HepG2 (cell line): ENCODE measurements around the gene SPTBN2. TPM values are rescaled to one million over a fixed set of nuclear protein-coding genes. Genes with fewer than 3 reads are reported as not detected.

Experiments
- ATF5 ChIP-seq: sonication (generic); formaldehyde crosslinking; IDR thresholded peaks from 2 replicates; pipeline ENCODE4 v1.4.0; 2020; ENCODE audit warnings: mild to moderate bottlenecking, low read depth, missing genetic modification reagents
- BCL3 ChIP-seq: sonication (generic); formaldehyde crosslinking; IDR thresholded peaks from 2 replicates; pipeline ENCODE4 v1.5.1; 2020; ENCODE audit warnings: mild to moderate bottlenecking, missing genetic modification reagents, moderate library complexity
- ELF4 ChIP-seq: sonication (generic); formaldehyde crosslinking; IDR thresholded peaks from 2 replicates; pipeline ENCODE4 v1.5.0; 2020; ENCODE audit warnings: missing genetic modification reagents, mild to moderate bottlenecking, moderate library complexity, borderline replicate concordance
- FOXO1 ChIP-seq: sonication (generic); formaldehyde crosslinking; IDR thresholded peaks from 2 replicates; pipeline ENCODE4 v1.4.0; 2020; ENCODE audit warnings: missing genetic modification reagents
- KDM2A ChIP-seq: sonication (generic); formaldehyde crosslinking; IDR thresholded peaks from 2 replicates; pipeline ENCODE4 v1.4.0; 2020; ENCODE audit warnings: low read depth, missing genetic modification reagents, borderline replicate concordance
- MED8 ChIP-seq: sonication (generic); formaldehyde crosslinking; IDR thresholded peaks from 2 replicates; pipeline ENCODE4 v1.8.1; 2023; ENCODE audit warnings: mild to moderate bottlenecking, missing genetic modification reagents; ENCODE audit not compliant: insufficient replicate concordance
- MIER2 ChIP-seq: IDR thresholded peaks from 2 replicates; pipeline ENCODE4 v1.6.1; 2016; ENCODE audit warnings: missing biosample characterization, missing genetic modification reagents
- PAXIP1 ChIP-seq: sonication (generic); formaldehyde crosslinking; conservative IDR thresholded peaks from 2 replicates; pipeline ENCODE4 v1.4.0; 2020; ENCODE audit warnings: mild to moderate bottlenecking, missing genetic modification reagents, moderate library complexity
- PHB2 ChIP-seq: fragments of 450-650 bp; IDR thresholded peaks from 2 replicates; pipeline ENCODE4 v1.6.1; 2018; ENCODE audit not compliant: partially characterized antibody
- POLR2AphosphoS2 ChIP-seq: IDR thresholded peaks from 2 replicates; pipeline ENCODE4 v1.6.1; 2011; ENCODE audit warnings: low read depth, low read length, improper control_type of control experiment
- RARA ChIP-seq: IDR thresholded peaks from 2 replicates; pipeline ENCODE4 v1.6.1; 2016; ENCODE audit warnings: missing genetic modification reagents, missing compliant biosample characterization
- RBM22 ChIP-seq: fragments of 200-400 bp; formaldehyde crosslinking; optimal IDR thresholded peaks from 2 replicates; pipeline ENCODE3; 2017; ENCODE audit warnings: mild to moderate bottlenecking, low read length, moderate library complexity
- SIN3A ChIP-seq: IDR thresholded peaks from 2 replicates; pipeline ENCODE4 v1.6.1; 2011; ENCODE audit warnings: low read depth, mild to moderate bottlenecking, control low read depth, low read length, borderline replicate concordance
- SMAD9 ChIP-seq: sonication (generic); formaldehyde crosslinking; IDR thresholded peaks from 2 replicates; pipeline ENCODE4 v1.5.1; 2020; ENCODE audit warnings: mild to moderate bottlenecking, missing genetic modification reagents
- SRSF4 ChIP-seq: fragments of 200-400 bp; formaldehyde crosslinking; IDR thresholded peaks from one replicate; pipeline ENCODE4 v1.6.1; 2018; ENCODE audit warnings: mild to moderate bottlenecking, low read depth, low read length, moderate library complexity; ENCODE audit not compliant: poor library complexity, severe bottlenecking
- ZBTB49 ChIP-seq: sonication (generic); formaldehyde crosslinking; IDR thresholded peaks from 2 replicates; pipeline ENCODE4 v1.4.0; 2020; ENCODE audit warnings: missing genetic modification reagents, borderline replicate concordance
- ZFP62 ChIP-seq: sonication (generic); formaldehyde crosslinking; IDR thresholded peaks from 2 replicates; pipeline ENCODE4 v1.4.0; 2020; ENCODE audit warnings: missing genetic modification reagents
- ZNF44 ChIP-seq: sonication (generic); formaldehyde crosslinking; IDR thresholded peaks from 2 replicates; pipeline ENCODE4 v1.5.1; 2020; ENCODE audit warnings: mild to moderate bottlenecking, missing genetic modification reagents
- ZNF619 ChIP-seq: sonication (generic); formaldehyde crosslinking; IDR thresholded peaks from 2 replicates; pipeline ENCODE4 v1.4.0; 2020; ENCODE audit warnings: mild to moderate bottlenecking, missing genetic modification reagents
- ZNF766 ChIP-seq: sonication (generic); formaldehyde crosslinking; IDR thresholded peaks from 2 replicates; pipeline ENCODE4 v1.5.0; 2020; ENCODE audit warnings: missing genetic modification reagents, borderline replicate concordance
- polyA plus RNA-seq, 8 experiments: library from polyadenylated mRNA; depleted of rRNA in 3 of 8; stranded (reverse) in 7 of 8; unstranded in 1 of 8; fragments of >200 nt; fragmentation: Illumina TruSeq in 4 of 8; extraction: Trizol in 4 of 8; gene quantifications; 2 replicates each; pipeline versions ENCODE4 v1.2.1 to v1.2.3, GENCODE V29; 2011 to 2016; ENCODE audit warnings: low read depth in 4 of 8, missing spikeins in 1 of 8, mixed read lengths in 1 of 8; ENCODE audit not compliant: insufficient read depth in 1 of 8
- total RNA-seq, 5 experiments: library from RNA; depleted of rRNA; stranded (reverse); fragments of >200 nt; fragmentation: Illumina TruSeq; extraction: Trizol; gene quantifications; 2 replicates each; pipeline ENCODE4 v1.2.3, GENCODE V29; 2016; ENCODE audit warnings: low read depth in 1 of 5

The SPTBN2 gene
- total and polyA plus RNA-seq, 2 of the 13 experiments (the other 11 are each of a cell fraction or from before 2014, with no cell fraction given), result 0.65 to 4.0 TPM

GRCh38 chr11:66694732-66695207 is 34.2 kb downstream of the SPTBN2 start (continued):
- TF ChIP-seq BCL3 (0 out of 2 replicates have a peak, but pooled peaks have one; percentile 54), ELF4 (no peak), ZNF44 (CRISPR knock-in tag) (no peak; the same call in 1 of the 2 replicates), ZBTB49 (CRISPR knock-in tag) (no peak; the same call in 1 of the 2 replicates), ZFP62 (CRISPR knock-in tag) (no peak), ZNF619 (CRISPR knock-in tag) (peak; percentile 50; the same call in 1 of the 2 replicates), PAXIP1 (CRISPR knock-in tag) (peak; percentile 38; the same call in 1 of the 2 replicates), KDM2A (CRISPR knock-in tag) (peak; percentile 71; the same call in 1 of the 2 replicates), ATF5 (CRISPR knock-in tag) (peak; percentile 68; the same call in 1 of the 2 replicates), MIER2 (CRISPR knock-in tag) (peak; percentile 82), RARA (CRISPR knock-in tag) (peak; percentile 19; the same call in 1 of the 2 replicates), RBM22 (no peak), SMAD9 (CRISPR knock-in tag) (no peak), SRSF4 (no peak), MED8 (CRISPR knock-in tag) (no peak), ZNF766 (CRISPR knock-in tag) (0 out of 2 replicates have a peak, but pooled peaks have one; percentile 48), FOXO1 (CRISPR knock-in tag) (peak; percentile 71), SIN3A (no peak), POLR2AphosphoS2 (no peak), PHB2 (no peak)
